ENCODE measurements around the gene TXNRD2.

Gene TXNRD2

DNA sequence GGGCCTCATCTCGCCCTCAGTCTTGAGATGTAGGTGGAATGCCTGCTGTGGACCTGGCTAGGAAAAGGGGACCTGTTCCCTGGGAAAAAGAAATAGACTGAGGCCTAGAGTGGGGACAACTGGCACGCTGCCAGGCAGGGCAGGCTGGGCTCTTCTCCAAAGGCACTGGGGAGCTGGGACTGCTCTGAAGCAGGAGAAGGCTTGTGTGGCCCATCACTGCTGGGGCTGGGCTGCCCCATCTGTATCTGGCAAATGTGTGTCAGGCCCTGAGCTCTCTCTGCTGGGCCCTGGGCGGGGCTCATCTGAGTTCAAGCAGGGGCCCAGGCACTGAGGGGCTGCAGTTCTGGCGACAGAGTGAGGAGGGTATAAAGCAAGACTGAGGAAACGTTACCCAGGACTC is 42.1 kb upstream of the TXNRD2 start:
- TF ChIP-seq, protein P1, sequence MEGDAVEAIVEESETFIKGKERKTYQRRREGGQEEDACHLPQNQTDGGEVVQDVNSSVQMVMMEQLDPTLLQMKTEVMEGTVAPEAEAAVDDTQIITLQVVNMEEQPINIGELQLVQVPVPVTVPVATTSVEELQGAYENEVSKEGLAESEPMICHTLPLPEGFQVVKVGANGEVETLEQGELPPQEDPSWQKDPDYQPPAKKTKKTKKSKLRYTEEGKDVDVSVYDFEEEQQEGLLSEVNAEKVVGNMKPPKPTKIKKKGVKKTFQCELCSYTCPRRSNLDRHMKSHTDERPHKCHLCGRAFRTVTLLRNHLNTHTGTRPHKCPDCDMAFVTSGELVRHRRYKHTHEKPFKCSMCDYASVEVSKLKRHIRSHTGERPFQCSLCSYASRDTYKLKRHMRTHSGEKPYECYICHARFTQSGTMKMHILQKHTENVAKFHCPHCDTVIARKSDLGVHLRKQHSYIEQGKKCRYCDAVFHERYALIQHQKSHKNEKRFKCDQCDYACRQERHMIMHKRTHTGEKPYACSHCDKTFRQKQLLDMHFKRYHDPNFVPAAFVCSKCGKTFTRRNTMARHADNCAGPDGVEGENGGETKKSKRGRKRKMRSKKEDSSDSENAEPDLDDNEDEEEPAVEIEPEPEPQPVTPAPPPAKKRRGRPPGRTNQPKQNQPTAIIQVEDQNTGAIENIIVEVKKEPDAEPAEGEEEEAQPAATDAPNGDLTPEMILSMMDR (IDR thresholded peaks at IDR 0.05; ENCODE audit: low read depth, low read length, missing control alignments) = no peak
- no peak overlapping the region for H3K4me3 ChIP-seq (ENCODE audit: low read depth, low read length)
- no peak for DNase-seq (ENCODE audit: low read depth)

- no peak for DNase-seq (ENCODE audit: low read depth)
- H3K4me3 ChIP-seq (ENCODE audit: low read depth, low read length) = no peak overlapping the region
- TF ChIP-seq, protein P1 (IDR thresholded peaks at IDR 0.05; ENCODE audit: low read depth, low read length, missing control alignments) = no peak
Observed at GRCh38 chr22:19982991-19983578, 41.5 kb upstream of the TXNRD2 start.

- TF ChIP-seq, protein P1 (IDR thresholded peaks at IDR 0.05; ENCODE audit: low read depth, low read length, missing control alignments) = no peak
- H3K4me3 ChIP-seq (ENCODE audit: low read depth, low read length) = no peak overlapping the region
- DNase-seq (ENCODE audit: low read depth) = no peak
Observed at GRCh38 chr22:19981961-19982920, 40.6 kb upstream of the TXNRD2 start.

- H3K4me3 ChIP-seq (ENCODE audit: low read depth, low read length) = no peak overlapping the region
- no peak for DNase-seq (ENCODE audit: low read depth)
- TF ChIP-seq, protein P1 (IDR thresholded peaks at IDR 0.05; ENCODE audit: low read depth, low read length, missing control alignments) = no peak
Observed at GRCh38 chr22:19981171-19981960, 39.7 kb upstream of the TXNRD2 start.

- DNase-seq (ENCODE audit: low read depth) = no peak
- no peak overlapping the region for H3K4me3 ChIP-seq (ENCODE audit: low read depth, low read length)
- TF ChIP-seq, protein P1 (IDR thresholded peaks at IDR 0.05; ENCODE audit: low read depth, low read length, missing control alignments) = no peak
Observed at GRCh38 chr22:19980766-19981165, 39.1 kb upstream of the TXNRD2 start.

DNA sequence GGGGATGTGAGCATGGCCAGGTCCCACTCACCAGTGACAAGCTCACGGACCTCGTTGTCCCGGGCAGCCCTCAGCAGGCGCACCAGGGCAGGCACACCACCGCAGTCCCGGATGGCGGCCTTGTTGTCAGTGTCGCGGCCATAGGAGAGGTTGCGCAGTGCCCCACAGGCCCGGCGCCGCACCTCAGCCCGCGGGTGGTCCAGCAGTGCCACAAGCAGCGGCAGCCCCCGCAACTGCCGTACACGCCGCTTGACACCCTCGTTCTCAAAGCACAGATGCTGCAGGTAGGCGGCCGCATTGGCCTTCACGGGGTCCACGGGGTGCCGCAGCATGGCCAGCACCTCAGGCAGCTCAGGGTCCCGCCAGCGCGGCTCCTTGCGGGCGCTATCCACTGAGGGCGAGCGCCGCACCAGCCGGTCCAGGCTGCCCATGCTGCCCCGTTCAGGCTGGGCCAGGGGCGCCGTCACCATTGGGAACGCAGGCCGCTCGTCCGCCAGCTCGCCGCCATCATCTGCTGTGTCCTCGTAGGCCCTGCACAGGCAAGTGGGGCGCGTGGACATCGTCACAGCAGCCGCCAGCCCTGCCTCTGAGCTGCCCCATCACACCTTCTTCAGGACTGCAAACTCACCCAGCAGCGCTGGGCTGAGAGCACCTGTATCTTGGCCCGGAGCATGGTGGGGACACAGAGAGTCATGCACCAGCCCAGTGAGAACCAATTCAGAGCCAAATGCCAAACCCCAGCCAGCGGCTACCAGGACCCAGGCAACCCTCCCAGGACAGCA is 38.3 kb upstream of the TXNRD2 start:
- TF ChIP-seq, protein P1 (IDR thresholded peaks at IDR 0.05; ENCODE audit: low read depth, low read length, missing control alignments) = no peak
- H3K4me3 ChIP-seq (ENCODE audit: low read depth, low read length) = no peak overlapping the region

More for the DNA sequence above, 38.3 kb upstream of the TXNRD2 start:
- no peak for DNase-seq (ENCODE audit: low read depth)
